DOHH2 (cell line): ENCODE measurements around the gene BRSK2.
"Not testable (repeated sequence)": the region's sequence is repeated elsewhere in the genome, so short reads cannot be mapped to it uniquely, and the experiment has no call there.

ENCODE experiments used
- H3F3A ChIP-seq: fragments of 200-600 bp; sonication (generic), shearing (Covaris generic); 2 replicates; pipeline ENCODE4 v1.6.0; 2016; ENCODE audit warnings: antibody characterized with exemption, mild to moderate bottlenecking; ENCODE audit not compliant: control insufficient read depth, insufficient read depth
- H3K27ac ChIP-seq: fragments of 200-600 bp; sonication (generic); 2 replicates; pipeline ENCODE4 v1.5.1; 2014; ENCODE audit warnings: low read depth, mild to moderate bottlenecking, low read length, moderate library complexity
- H3K27me3 ChIP-seq: fragments of 200-600 bp; sonication (generic); 2 replicates; pipeline ENCODE4 v1.6.1; 2014; ENCODE audit warnings: mild to moderate bottlenecking, low read length, mixed read lengths; ENCODE audit not compliant: control insufficient read depth
- H3K36me3 ChIP-seq: fragments of 200-600 bp; sonication (generic); 2 replicates; pipeline ENCODE4 v1.6.1; 2014; ENCODE audit warnings: mild to moderate bottlenecking, low read length, moderate library complexity, mixed read lengths; ENCODE audit not compliant: control insufficient read depth
- H3K4me1 ChIP-seq: fragments of 200-600 bp; sonication (generic); 2 replicates; pipeline ENCODE4 v1.6.1; 2014; ENCODE audit warnings: mild to moderate bottlenecking, low read length, mixed read lengths; ENCODE audit not compliant: control insufficient read depth
- H3K4me2 ChIP-seq: fragments of 200-600 bp; sonication (generic); 2 replicates; pipeline ENCODE4 v1.6.0; 2014; ENCODE audit warnings: mild to moderate bottlenecking, low read length, moderate library complexity
- H3K4me3 ChIP-seq: fragments of 200-600 bp; sonication (generic); 2 replicates; pipeline ENCODE4 v1.5.1; 2014; ENCODE audit warnings: mild to moderate bottlenecking, low read length, mixed read lengths
- H3K79me2 ChIP-seq: fragments of 200-600 bp; sonication (generic); 2 replicates; pipeline ENCODE4 v1.6.1; 2014; ENCODE audit warnings: mild to moderate bottlenecking, low read length, mixed read lengths; ENCODE audit not compliant: control insufficient read depth
- H3K9me2 ChIP-seq: fragments of 200-600 bp; sonication (generic); replicated peaks from 2 replicates; pipeline ENCODE4 v1.6.1; 2014; ENCODE audit warnings: mild to moderate bottlenecking, low read length, mixed read lengths; ENCODE audit not compliant: control insufficient read depth
- H3K9me3 ChIP-seq: fragments of 200-600 bp; sonication (generic); 2 replicates; pipeline ENCODE4 v1.6.1; 2014; ENCODE audit warnings: antibody characterized with exemption, low read length, mixed read lengths; ENCODE audit not compliant: control insufficient read depth, insufficient read depth
- H4K20me1 ChIP-seq: fragments of 200-600 bp; sonication (generic); 2 replicates; pipeline ENCODE4 v1.6.0; 2014; ENCODE audit warnings: low read depth, mild to moderate bottlenecking, antibody characterized with exemption, low read length, moderate library complexity; ENCODE audit not compliant: control insufficient read depth, insufficient read depth
- CTCF ChIP-seq: fragments of 200-600 bp; sonication (generic); IDR thresholded peaks from one replicate; pipeline ENCODE4 v1.5.1; 2014; ENCODE audit warnings: antibody characterized with exemption, mild to moderate bottlenecking, low read depth, low read length; ENCODE audit not compliant: poor library complexity, severe bottlenecking
- EZH2phosphoT487 ChIP-seq: fragments of 200-600 bp; sonication (generic); IDR thresholded peaks from 2 replicates; pipeline ENCODE4 v1.6.1; 2017; ENCODE audit warnings: borderline replicate concordance, mild to moderate bottlenecking, antibody characterized with exemption, low read length, moderate library complexity, mixed read lengths

BRSK2 gene

DNA sequence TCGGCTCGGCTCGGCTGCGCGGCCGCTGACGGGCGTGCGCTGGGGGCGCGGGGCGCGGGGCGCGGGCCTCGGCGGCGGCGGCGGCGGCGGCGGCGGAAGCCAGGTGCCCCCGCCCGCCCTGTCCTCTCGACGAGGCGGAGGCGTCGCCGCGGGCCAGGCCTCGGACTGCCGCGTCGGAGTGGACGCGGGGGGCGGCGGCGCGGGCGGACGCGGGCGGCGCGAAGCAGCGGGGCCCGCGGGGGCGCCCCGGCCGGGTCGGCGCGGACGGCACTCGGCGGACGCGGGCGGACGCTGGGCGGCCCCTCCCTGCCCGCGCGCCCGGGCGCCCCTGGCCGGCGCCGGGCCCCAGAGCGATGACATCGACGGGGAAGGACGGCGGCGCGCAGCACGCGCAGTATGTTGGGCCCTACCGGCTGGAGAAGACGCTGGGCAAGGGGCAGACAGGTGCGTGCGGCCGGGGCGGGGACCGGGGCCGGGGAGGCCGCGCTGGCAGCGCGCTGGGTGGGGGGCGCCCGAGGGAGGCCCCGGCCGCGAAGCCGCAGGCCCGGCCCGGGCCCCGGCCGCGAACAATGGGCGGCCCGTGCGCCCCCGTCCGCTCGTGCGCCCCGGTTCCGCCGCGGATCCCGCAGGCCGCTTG, at the start of gene BRSK2:
TSS of gene BRSK2 (plus strand) at position 3 of the 637 bp plus-strand sequence. CDS start at position 354, 351 bp downstream.
- H3K27me3 ChIP-seq: no peaks in the 10 kb centered on the region
- H3K4me2 ChIP-seq: no peak within 1 kb of the TSS
- no peak for TF ChIP-seq EZH2phosphoT487
- no peak for TF ChIP-seq CTCF
- H4K20me1 ChIP-seq: no peaks in the 10 kb centered on the region
- no peaks in the 10 kb centered on the region for H3K36me3 ChIP-seq
- no peaks in the 10 kb centered on the region for H3K79me2 ChIP-seq
- no peaks in the 10 kb centered on the region for H3K4me1 ChIP-seq
- H3K9me2 ChIP-seq: no peaks in the 10 kb centered on the region
- H3F3A ChIP-seq: no peaks in the 10 kb centered on the region
- H3K4me3 ChIP-seq: no peak within 1 kb of the TSS
- H3K27ac ChIP-seq: no peak within 1 kb of the TSS
- H3K9me3 ChIP-seq: no peaks in the 10 kb centered on the region

- Histone ChIP-seq H3K27ac (no peak overlapping the region), H3K27me3 (peaks cover 3% of the 10 kb centered on the region), H4K20me1 (no peaks in the 10 kb centered on the region), H3K4me2 (no peak overlapping the region), H3K9me3 (no peaks in the 10 kb centered on the region), H3K36me3 (no peaks in the 10 kb centered on the region), H3K79me2 (no peaks in the 10 kb centered on the region), H3K9me2 (no peaks in the 10 kb centered on the region), H3K4me1 (peaks cover 8% of the 10 kb centered on the region), H3K4me3 (no peak overlapping the region), H3F3A (no peaks in the 10 kb centered on the region; the same call in 1 of the 2 replicates)
- no peak for TF ChIP-seq CTCF
- TF ChIP-seq EZH2phosphoT487: no peak
These were observed 49.6 kb upstream of the BRSK2 start for GRCh38 chr11:1340111-1340510.

- H3K36me3 ChIP-seq: not testable (repeated sequence)
These were observed 48.5 kb upstream of the BRSK2 start for GRCh38 chr11:1341226-1341625.

GRCh38 chr11:1341928-1342524, 47.7 kb upstream of the BRSK2 start:
- Histone ChIP-seq H3K9me2 (no peaks in the 10 kb centered on the region), H3K27ac (no peak overlapping the region), H3K79me2 (no peaks in the 10 kb centered on the region), H3K4me1 (no peaks in the 10 kb centered on the region), H3K4me3 (no peak overlapping the region), H3K4me2 (no peak overlapping the region), H3K9me3 (no peaks in the 10 kb centered on the region), H3F3A (no peaks in the 10 kb centered on the region; the same call in 1 of the 2 replicates), H3K27me3 (no peaks in the 10 kb centered on the region), H4K20me1 (no peaks in the 10 kb centered on the region), H3K36me3 (no peaks in the 10 kb centered on the region)
- TF ChIP-seq EZH2phosphoT487 (no peak), CTCF (no peak)

More at GRCh38 chr11:1341226-1341625, 48.5 kb upstream of the BRSK2 start:
- H3K4me3 ChIP-seq, H3K9me3 ChIP-seq, H3K27ac ChIP-seq, H3K79me2 ChIP-seq, H3F3A ChIP-seq, H3K27me3 ChIP-seq, H3K4me2 ChIP-seq, H3K9me2 ChIP-seq, H3K4me1 ChIP-seq, H4K20me1 ChIP-seq: not testable (repeated sequence)
